ENCODE data around the gene KCP.

DNA sequence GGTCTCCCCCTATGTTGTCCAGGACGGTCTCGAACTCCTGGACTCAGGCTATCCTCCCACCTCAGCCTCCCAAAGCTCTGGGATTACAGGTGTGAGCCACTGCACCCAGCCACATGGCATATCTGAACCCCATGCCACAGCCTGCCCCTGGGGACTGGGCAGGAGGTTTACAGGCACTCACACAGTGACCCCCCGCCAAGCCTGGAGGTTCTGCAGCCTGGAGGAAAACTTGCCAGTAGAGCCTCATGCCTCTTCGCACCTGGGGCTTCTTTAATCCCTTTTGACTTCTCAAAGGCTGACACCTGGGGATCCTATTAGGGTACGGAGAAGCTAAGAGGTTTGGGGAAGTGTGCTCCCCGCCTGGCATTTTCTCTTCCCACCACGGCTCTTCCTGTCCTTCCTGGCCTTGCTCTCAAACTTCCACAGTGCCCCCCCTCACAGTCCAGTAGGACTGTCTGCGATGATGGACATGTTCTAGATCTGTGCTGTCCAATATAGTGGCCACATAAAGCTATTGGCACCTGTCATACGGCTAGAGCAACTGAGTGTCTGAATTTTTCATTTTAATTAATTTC, 11.4 kb upstream of the KCP start:
- TF ChIP-seq, protein P1, sequence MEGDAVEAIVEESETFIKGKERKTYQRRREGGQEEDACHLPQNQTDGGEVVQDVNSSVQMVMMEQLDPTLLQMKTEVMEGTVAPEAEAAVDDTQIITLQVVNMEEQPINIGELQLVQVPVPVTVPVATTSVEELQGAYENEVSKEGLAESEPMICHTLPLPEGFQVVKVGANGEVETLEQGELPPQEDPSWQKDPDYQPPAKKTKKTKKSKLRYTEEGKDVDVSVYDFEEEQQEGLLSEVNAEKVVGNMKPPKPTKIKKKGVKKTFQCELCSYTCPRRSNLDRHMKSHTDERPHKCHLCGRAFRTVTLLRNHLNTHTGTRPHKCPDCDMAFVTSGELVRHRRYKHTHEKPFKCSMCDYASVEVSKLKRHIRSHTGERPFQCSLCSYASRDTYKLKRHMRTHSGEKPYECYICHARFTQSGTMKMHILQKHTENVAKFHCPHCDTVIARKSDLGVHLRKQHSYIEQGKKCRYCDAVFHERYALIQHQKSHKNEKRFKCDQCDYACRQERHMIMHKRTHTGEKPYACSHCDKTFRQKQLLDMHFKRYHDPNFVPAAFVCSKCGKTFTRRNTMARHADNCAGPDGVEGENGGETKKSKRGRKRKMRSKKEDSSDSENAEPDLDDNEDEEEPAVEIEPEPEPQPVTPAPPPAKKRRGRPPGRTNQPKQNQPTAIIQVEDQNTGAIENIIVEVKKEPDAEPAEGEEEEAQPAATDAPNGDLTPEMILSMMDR (IDR thresholded peaks at IDR 0.05), result no peak
- TF ChIP-seq POLR2A (IDR thresholded peaks at IDR 0.05), result no peak

Measured in esophagus squamous epithelium (tissue), 4 donors.